H1 (cell line): ENCODE data around the gene TWIST2. TPM values are rescaled to one million over a fixed set of nuclear protein-coding genes. Genes with fewer than 3 reads are reported as not detected.

Experiments used
- CTCF ChIA-PET: fragments of 300-600 bp; sonication (Branson Sonifier 250); formaldehyde crosslinking; loops from one replicate; lab custom pipeline; 2021; ENCODE audit not compliant: partially characterized antibody; lab: Charles Lee
- POLR2A ChIA-PET: fragments of 300-600 bp; sonication (Branson Sonifier 250); formaldehyde crosslinking; loops from one replicate; lab custom pipeline; 2021; ENCODE audit warnings: inconsistent platforms; ENCODE audit not compliant: partially characterized antibody; lab: Charles Lee
- DNase-seq, 2 experiments: peaks; one replicate each; pipeline versions ENCODE4 v3.0.0 to v3.0.0-alpha.2; 2010 to 2022; ENCODE audit warnings: low spot score in 2 of 2, low read depth in 1 of 2, mixed read lengths in 1 of 2
- FAIRE-seq: peaks from 2 replicates; lab custom pipeline; 2011; peaks lifted over from hg19 to GRCh38; lab: Jason Lieb, UNC
- H2AFZ ChIP-seq: 2 replicates; pipeline ENCODE4 v1.8.1; 2012; ENCODE audit warnings: low read length, inconsistent platforms
- H2AK5ac ChIP-seq: 2 replicates; pipeline ENCODE4 v1.6.1; 2013; ENCODE audit warnings: low read depth, low read length
- H2BK120ac ChIP-seq: replicated peaks from 2 replicates; pipeline ENCODE3; 2013; ENCODE audit warnings: low read depth, low read length, inconsistent platforms
- H2BK12ac ChIP-seq: 2 replicates; pipeline ENCODE4 v1.6.1; 2013; ENCODE audit warnings: low read depth, low read length
- H2BK15ac ChIP-seq: 2 replicates; pipeline ENCODE4 v1.6.1; 2013; ENCODE audit warnings: low read length
- H2BK20ac ChIP-seq: 2 replicates; pipeline ENCODE4 v1.6.1; 2013; ENCODE audit warnings: low read length
- H2BK5ac ChIP-seq: 2 replicates; pipeline ENCODE4 v1.6.1; 2013; ENCODE audit warnings: low read depth, low read length
- H3K14ac ChIP-seq: 2 replicates; pipeline ENCODE4 v1.6.1; 2013; ENCODE audit warnings: inconsistent platforms; ENCODE audit not compliant: insufficient read length
- H3K18ac ChIP-seq: 2 replicates; pipeline ENCODE4 v1.6.1; 2013; ENCODE audit warnings: low read length; ENCODE audit errors: extremely low read depth
- H3K23ac ChIP-seq: 2 replicates; pipeline ENCODE4 v1.6.1; 2013; ENCODE audit warnings: inconsistent platforms; ENCODE audit not compliant: insufficient read length
- H3K23me2 ChIP-seq: 2 replicates; pipeline ENCODE4 v1.6.1; 2013; ENCODE audit warnings: low read depth, low read length
- H3K27ac ChIP-seq: 2 replicates; pipeline ENCODE4 v1.6.1; 2011; ENCODE audit warnings: low read depth, low read length, inconsistent platforms
- H3K27me3 ChIP-seq, 4 experiments: replicated peaks in 1 of 4; 1 replicate in 1 of 4; 2 replicates in 3 of 4; pipeline versions ENCODE4 v1.6.1 to v1.8.1; 2011 to 2013; ENCODE audit warnings: low read length in 3 of 4, mild to moderate bottlenecking in 3 of 4, inconsistent platforms in 2 of 4, mixed read lengths in 2 of 4, moderate library complexity in 1 of 4; ENCODE audit not compliant: control insufficient read depth in 3 of 4, insufficient read depth in 3 of 4; ENCODE audit errors: extremely low read depth in 1 of 4
- H3K36me3 ChIP-seq, 4 experiments: 2 replicates each; pipeline versions ENCODE4 v1.6.1 to v1.8.1; 2011 to 2013; ENCODE audit warnings: mild to moderate bottlenecking in 4 of 4, low read length in 3 of 4, moderate library complexity in 2 of 4, control low read depth in 1 of 4, inconsistent platforms in 1 of 4; ENCODE audit not compliant: insufficient read depth in 4 of 4, control insufficient read depth in 2 of 4
- H3K4ac ChIP-seq: replicated peaks from 2 replicates; pipeline ENCODE3; 2013; ENCODE audit warnings: low read length, low read depth, mixed read lengths, inconsistent platforms; ENCODE audit not compliant: insufficient read length
- H3K4me1 ChIP-seq, 4 experiments: replicated peaks in 1 of 4; 1 replicate in 1 of 4; 2 replicates in 3 of 4; pipeline versions ENCODE4 v1.6.1 to v1.8.1; 2011 to 2013; ENCODE audit warnings: low read length in 3 of 4, inconsistent platforms in 2 of 4, mixed read lengths in 1 of 4; ENCODE audit not compliant: insufficient read depth in 4 of 4, control insufficient read depth in 3 of 4
- H3K4me2 ChIP-seq, 2 experiments: 2 replicates each; pipeline versions ENCODE4 v1.6.1 to v1.8.1; 2011 to 2013; ENCODE audit warnings: low read depth in 2 of 2, low read length in 2 of 2, control low read depth in 1 of 2, inconsistent platforms in 1 of 2, mild to moderate bottlenecking in 1 of 2; ENCODE audit not compliant: insufficient read depth in 1 of 2
- H3K4me3 ChIP-seq, 4 experiments: fragments of 200-600, 300-600 bp in 1 of 4; sonication (generic), shearing (Covaris generic), sonication (Bioruptor Twin) in 1 of 4; 2 replicates each; pipeline versions ENCODE4 v1.5.1 to v1.8.1; 2011 to 2016; ENCODE audit warnings: low read length in 4 of 4, low read depth in 3 of 4, control low read depth in 2 of 4, inconsistent platforms in 2 of 4, mild to moderate bottlenecking in 2 of 4, mixed read lengths in 1 of 4, moderate library complexity in 1 of 4; ENCODE audit not compliant: insufficient read depth in 2 of 4; ENCODE audit errors: extremely low read depth in 1 of 4
- H3K56ac ChIP-seq: replicated peaks from 2 replicates; pipeline ENCODE3; 2013; ENCODE audit warnings: low read depth, mild to moderate bottlenecking, mixed read lengths, low read length, inconsistent platforms; ENCODE audit not compliant: insufficient read length
- H3K79me1 ChIP-seq: 2 replicates; pipeline ENCODE4 v1.6.1; 2013; ENCODE audit warnings: low read depth, low read length, control low read depth
- H3K79me2 ChIP-seq, 2 experiments: 2 replicates each; pipeline versions ENCODE4 v1.6.1 to v1.8.1; 2012 to 2013; ENCODE audit warnings: low read length in 2 of 2, mild to moderate bottlenecking in 2 of 2, inconsistent platforms in 1 of 2; ENCODE audit not compliant: insufficient read depth in 2 of 2, control insufficient read depth in 1 of 2
- H3K9ac ChIP-seq, 4 experiments: replicated peaks in 1 of 4; 1 replicate in 1 of 4; 2 replicates in 3 of 4; pipeline versions ENCODE4 v1.6.1 to v1.8.1; 2011 to 2013; ENCODE audit warnings: low read depth in 3 of 4, low read length in 3 of 4, control low read depth in 2 of 4, mild to moderate bottlenecking in 2 of 4, moderate library complexity in 2 of 4, inconsistent platforms in 1 of 4; ENCODE audit errors: extremely low read depth in 1 of 4
- H3K9me3 ChIP-seq, 2 experiments: 2 replicates each; pipeline versions ENCODE4 v1.6.1 to v1.8.1; 2012 to 2013; ENCODE audit warnings: mild to moderate bottlenecking in 2 of 2, moderate library complexity in 2 of 2, control low read depth in 1 of 2, inconsistent platforms in 1 of 2, low read depth in 1 of 2, low read length in 1 of 2, mixed read lengths in 1 of 2; ENCODE audit not compliant: insufficient read depth in 2 of 2
- H4K20me1 ChIP-seq, 2 experiments: replicated peaks in 1 of 2; 2 replicates each; pipeline versions ENCODE3 to v1.8.1; 2011 to 2013; ENCODE audit warnings: inconsistent platforms in 2 of 2, low read length in 2 of 2, mild to moderate bottlenecking in 1 of 2; ENCODE audit not compliant: insufficient read depth in 2 of 2, control insufficient read depth in 1 of 2
- H4K5ac ChIP-seq: 2 replicates; pipeline ENCODE4 v1.6.1; 2013; ENCODE audit warnings: low read length, low read depth, mixed read lengths, inconsistent platforms; ENCODE audit not compliant: insufficient read length
- H4K8ac ChIP-seq: 2 replicates; pipeline ENCODE4 v1.8.0; 2013; ENCODE audit warnings: mild to moderate bottlenecking, moderate library complexity, low read length, inconsistent platforms; ENCODE audit not compliant: insufficient read depth; ENCODE audit errors: extremely low read depth
- H4K91ac ChIP-seq: replicated peaks from 2 replicates; pipeline ENCODE3; 2013; ENCODE audit warnings: low read length, mixed read lengths, inconsistent platforms; ENCODE audit not compliant: insufficient read length
- CBX8 ChIP-seq: fragments of 300-800, 300-1000 bp; sonication (generic); IDR thresholded peaks from 2 replicates; pipeline ENCODE4 v1.7.1; 2016; ENCODE audit warnings: low read depth, low read length, borderline replicate concordance
- WGBS, 2 experiments: shearing (Covaris generic) in 1 of 2; methylation state at CpG; one replicate each; pipeline versions ENCODE4 v1.1.6 to v1.1.7; 2013 to 2015; ENCODE audit warnings: low lambda C conversion rate in 2 of 2, mixed read lengths in 2 of 2, inconsistent platforms in 1 of 2, low coverage in 1 of 2, missing lambda C conversion rate in 1 of 2; ENCODE audit not compliant: insufficient replicate concordance in 2 of 2, insufficient coverage in 1 of 2, insufficient read length in 1 of 2; ENCODE audit errors: extremely low coverage in 1 of 2, missing lambda C conversion rate in 1 of 2; 5-methylcytosine and 5-hydroxymethylcytosine counted together
- polyA plus RNA-seq, 7 experiments: library from polyadenylated mRNA; depleted of rRNA in 3 of 7; stranded (reverse) in 5 of 7; unstranded in 2 of 7; fragments of >200 nt in 5 of 7; fragments of 200-250 nt in 2 of 7; gene quantifications; 1 replicate in 5 of 7; 2 replicates in 1 of 7; 4 replicates in 1 of 7; pipeline versions ENCODE4 v1.2.1 to v1.2.3, GENCODE V29; 2011 to 2013; ENCODE audit warnings: missing spikeins in 2 of 7, mixed read lengths in 2 of 7
- total RNA-seq: library from RNA; stranded (reverse); fragmentation: NEBNext Ultra II Directional; extraction: Animal tissue kit (Norgen Biotek cat#: 25700); gene quantifications from 2 replicates; pipeline ENCODE4 v1.2.1, GENCODE V29; 2021

Gene TWIST2
- total and polyA plus RNA-seq, 2 of the 8 experiments (the other 6 are each of a cell fraction or from before 2014, with no cell fraction given): 2.6 to 4.3 TPM

- no peak overlapping the region for H2BK15ac ChIP-seq
- H3K14ac ChIP-seq: no peak overlapping the region
- H2BK20ac ChIP-seq: no peak overlapping the region
- no peak overlapping the region for H3K4me2 ChIP-seq
- H4K8ac ChIP-seq: no peak overlapping the region
- H2AK5ac ChIP-seq: no peak overlapping the region
- FAIRE-seq (no peak), DNase-seq (no peak)
- no peaks in the 10 kb centered on the region for H3K79me2 ChIP-seq
- H3K79me1 ChIP-seq: no peaks in the 10 kb centered on the region
- H3K56ac ChIP-seq: no peak overlapping the region
- no peak overlapping the region for H3K4ac ChIP-seq
- H3K18ac ChIP-seq: no peak overlapping the region
- no peak overlapping the region for H3K27ac ChIP-seq
- no peaks in the 10 kb centered on the region for H4K20me1 ChIP-seq
- POLR2A ChIA-PET: no interaction called here
- no peak overlapping the region for H4K91ac ChIP-seq
- CTCF ChIA-PET: no interaction called here
- H3K9me3 ChIP-seq: no peaks in the 10 kb centered on the region
- H3K23me2 ChIP-seq: no peaks in the 10 kb centered on the region
- H3K27me3 ChIP-seq: no peaks in the 10 kb centered on the region
- H3K23ac ChIP-seq: no peak overlapping the region
- H4K5ac ChIP-seq: no peak overlapping the region
- no peak overlapping the region for H2AFZ ChIP-seq
- WGBS, 2 experiments: 87% methylated on average over 6 of the region's 6 CpGs; no CpG with 5 or more reads in 1 of the 2 experiments
- no peak overlapping the region for H2BK12ac ChIP-seq
- H2BK5ac ChIP-seq: no peak overlapping the region
- H3K9ac ChIP-seq: no peak overlapping the region
- no peak overlapping the region for H2BK120ac ChIP-seq
- no peak overlapping the region for H3K4me3 ChIP-seq
- no peaks in the 10 kb centered on the region for H3K4me1 ChIP-seq
- H3K36me3 ChIP-seq: no peaks in the 10 kb centered on the region
- no peak for TF ChIP-seq CBX8
Observed at GRCh38 chr2:238882082-238882755, 34.3 kb downstream of the TWIST2 start.
